ENCODE results near the gene TMPO. TPM values are rescaled to one million over a fixed set of nuclear protein-coding genes. Genes with fewer than 3 reads are reported as not detected.
"Not testable (repeated sequence)": the region's sequence is repeated elsewhere in the genome, so short reads cannot be mapped to it uniquely, and the experiment has no call there.

Gene TMPO
- total and polyA plus RNA-seq, 8 donors, result 22.8 to 209 (median 58.8) TPM

DNA sequence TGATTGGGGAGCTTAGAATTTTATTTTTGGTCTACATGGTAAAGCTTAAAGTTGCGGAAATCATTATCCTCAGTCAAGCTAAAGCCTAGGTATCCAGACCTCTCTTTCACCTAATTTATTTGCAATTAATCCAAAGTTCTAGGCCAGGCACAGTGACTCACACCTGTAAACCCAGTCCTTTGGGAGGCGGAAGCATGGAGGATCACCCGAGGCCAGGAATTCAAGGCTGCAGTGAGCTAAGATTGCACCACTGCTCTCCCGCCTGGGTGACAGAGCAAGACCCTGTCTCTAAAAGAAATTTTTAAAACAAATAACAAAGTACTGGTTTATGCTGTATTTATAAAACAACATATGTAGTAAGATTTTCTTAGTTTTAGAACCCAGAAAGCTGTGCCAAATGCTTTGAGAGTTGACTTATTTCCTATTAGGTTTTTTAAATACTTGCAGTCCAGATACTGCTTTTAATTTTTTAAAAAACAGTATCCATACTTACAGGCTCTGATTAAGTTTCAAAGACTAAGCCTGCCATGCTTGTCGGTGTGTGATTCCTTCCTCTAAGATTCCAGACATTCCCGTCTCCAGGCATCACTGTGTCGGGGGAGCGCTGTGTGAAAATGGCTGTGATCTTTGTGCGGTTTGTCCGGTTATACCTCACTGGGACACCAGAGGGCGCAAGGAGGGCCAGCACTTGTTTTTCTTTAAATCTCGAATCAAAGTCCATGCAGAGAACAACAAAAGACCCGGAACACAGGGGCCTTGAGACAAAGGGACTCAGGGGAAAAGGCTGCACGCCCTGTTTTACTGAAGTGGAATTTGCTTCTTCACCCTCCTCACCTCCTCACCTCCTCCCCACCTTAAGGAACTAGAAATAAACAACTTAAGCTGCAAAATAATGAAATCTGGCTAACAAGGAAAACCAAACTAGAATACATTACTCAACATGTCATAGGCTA lies 24.6 kb upstream of the TMPO start:
- H3K27ac ChIP-seq, result peak overlapping the region; percentile 62 to 86 (median 77)
- no peak for TF ChIP-seq POLR2A (IDR thresholded peaks at IDR 0.05)
- peak in 5 of 7 experiments; percentile 77 to 97 (median 87) for TF ChIP-seq CTCF (IDR thresholded peaks at IDR 0.05)
- peak in 2 of 3 donors; percentile 40 to 83 for TF ChIP-seq POLR2AphosphoS5 (IDR thresholded peaks at IDR 0.05)
- TF ChIP-seq EP300 (IDR thresholded peaks at IDR 0.05), result no peak
- 19 to 25% (median 22%) methylated on average over 14 of the region's 14 CpGs for WGBS, 5 donors
- H3K36me3 ChIP-seq, result no peaks in the 10 kb centered on the region
- no peaks in the 10 kb centered on the region for H3K9me3 ChIP-seq
- no peak overlapping the region for H3K4me3 ChIP-seq
- DNase-seq, result peak; percentile 91 to 96
- H3K27me3 ChIP-seq, result no peaks in the 10 kb centered on the region
- H3K4me1 ChIP-seq, result peaks cover 0 to 44% (median 20%) of the 10 kb centered on the region in 4 donors
- intact Hi-C loops (cut with DNase I; ENCODE audit: low total_unique reads), result no loop called here

GRCh38 chr12:98492580-98493140 lies 22.7 kb upstream of the TMPO start:
- no peak overlapping the region for H3K4me3 ChIP-seq
- no peaks in the 10 kb centered on the region for H3K9me3 ChIP-seq
- 43 to 69% (median 53%) methylated on average over 4 of the region's 4 CpGs for WGBS, 5 donors
- no peaks in the 10 kb centered on the region for H3K27me3 ChIP-seq
- H3K36me3 ChIP-seq, result no peaks in the 10 kb centered on the region
- no peak for TF ChIP-seq CTCF (IDR thresholded peaks at IDR 0.05)
- no peak for TF ChIP-seq POLR2A (IDR thresholded peaks at IDR 0.05)
- DNase-seq, result peak in 1 of 2 donors; percentile 49
- peaks cover 0 to 44% (median 20%) of the 10 kb centered on the region in 4 donors for H3K4me1 ChIP-seq
- intact Hi-C loops (cut with DNase I; ENCODE audit: low total_unique reads), result no loop called here
- peak overlapping the region in 3 of 5 donors; percentile 1 to 73 (median 22) for H3K27ac ChIP-seq

GRCh38 chr12:98501266-98501629 lies 14.1 kb upstream of the TMPO start:
- H3K4me3 ChIP-seq; H3K27me3 ChIP-seq; DNase-seq; H3K9me3 ChIP-seq; intact Hi-C loops (cut with DNase I; ENCODE audit: low total_unique reads); H3K36me3 ChIP-seq: not testable (repeated sequence)
- 91 to 93% (median 93%) methylated on average over 15 of the region's 15 CpGs for WGBS, 5 donors
- peaks cover 0 to 34% (median 24%) of the 10 kb centered on the region in 4 donors for H3K4me1 ChIP-seq
- H3K27ac ChIP-seq, result peak overlapping the region; percentile 75 to 87 (median 82)

DNA sequence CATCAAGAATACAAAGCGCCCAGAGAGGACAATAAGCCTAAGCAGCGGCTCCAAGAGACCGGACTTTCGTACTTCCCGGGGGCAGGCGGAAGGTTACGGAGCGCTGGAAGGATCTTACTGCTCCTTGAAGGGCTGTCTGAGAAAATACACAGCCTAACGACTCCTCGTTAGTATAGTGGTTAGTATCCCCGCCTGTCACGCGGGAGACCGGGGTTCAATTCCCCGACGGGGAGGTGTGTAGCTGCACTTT lies 12.1 kb upstream of the TMPO start:
- WGBS, 5 donors, result 0 to 1% (median 0%) methylated on average over 16 of the region's 16 CpGs
- peak overlapping the region; percentile 90 to 98 (median 94) for H3K27ac ChIP-seq
- intact Hi-C loops (cut with DNase I; ENCODE audit: low total_unique reads), result no loop called here

GRCh38 chr12:98503592-98504367 lies 11.6 kb upstream of the TMPO start:
- Histone ChIP-seq H3K9me3 (no peaks in the 10 kb centered on the region), H3K27me3 (no peaks in the 10 kb centered on the region), H3K4me3 (peak overlapping the region; percentile 51 to 63 (median 60)), H3K4me1 (peaks cover 0 to 34% (median 24%) of the 10 kb centered on the region in 4 donors), H3K27ac (peak overlapping the region; percentile 90 to 98 (median 94)), H3K36me3 (no peaks in the 10 kb centered on the region)
- intact Hi-C loops (cut with DNase I; ENCODE audit: low total_unique reads), result no loop called here
- 0 to 1% (median 0%) methylated on average over 42 to 43 of the region's 43 CpGs for WGBS, 5 donors
- peak; percentile 93 to 98 for DNase-seq
- TF ChIP-seq POLR2A (IDR thresholded peaks at IDR 0.05), result no peak
- no peak for TF ChIP-seq EP300 (IDR thresholded peaks at IDR 0.05)
- TF ChIP-seq POLR2AphosphoS5 (IDR thresholded peaks at IDR 0.05), result peak; percentile 73 to 85 (median 74)

More for the DNA sequence above, 12.1 kb upstream of the TMPO start:
- H3K4me1 ChIP-seq, result peaks cover 0 to 34% (median 24%) of the 10 kb centered on the region in 4 donors
- peak; percentile 90 to 97 for DNase-seq
- no peak for TF ChIP-seq POLR2A (IDR thresholded peaks at IDR 0.05)
- peak in 2 of 3 donors; percentile 32 to 44 for TF ChIP-seq POLR2AphosphoS5 (IDR thresholded peaks at IDR 0.05)
- H3K9me3 ChIP-seq, result no peaks in the 10 kb centered on the region
- H3K4me3 ChIP-seq, result peak overlapping the region; percentile 51 to 63 (median 60)
- no peaks in the 10 kb centered on the region for H3K36me3 ChIP-seq
- H3K27me3 ChIP-seq, result no peaks in the 10 kb centered on the region
